ENCODE data around the gene BRAT1. TPM values are rescaled to one million over a fixed set of nuclear protein-coding genes. Genes with fewer than 3 reads are reported as not detected.

BRAT1 gene
- total and polyA plus RNA-seq, 2 donors (not counting 1 experiment from before 2014, with no cell fraction given): 36.8 to 68.3 TPM

GRCh38 chr7:2518737-2519118 is 36.6 kb downstream of the BRAT1 start:
- Histone ChIP-seq H3K4me3 (ENCODE audit: control extremely low read depth in 1 of 5, extremely low read depth in 1 of 5, insufficient read depth in 1 of 5, low read depth in 2 of 5, low read length in 4 of 5) (peak overlapping the region in 4 of 5 experiments; percentile 39 to 97 (median 55)), H3K9me3 (ENCODE audit: control extremely low read depth in 1 of 3, control insufficient read depth in 2 of 3, insufficient read depth in 1 of 3, low read length in 2 of 3) (no peaks in the 10 kb centered on the region), H3K27me3 (replicated peaks in 1 of 4; ENCODE audit: control extremely low read depth in 1 of 4, control insufficient read depth in 3 of 4, insufficient read depth in 4 of 4, low read length in 3 of 4) (no peaks in the 10 kb centered on the region), H4K20me1 (ENCODE audit: control insufficient read depth, insufficient read depth, low read length, poor library complexity, severe bottlenecking) (peaks cover 38% of the 10 kb centered on the region), H3K4me1 (ENCODE audit: control insufficient read depth in 2 of 2, insufficient read depth in 2 of 2, low read length in 2 of 2) (peaks cover 34 to 48% of the 10 kb centered on the region in 2 donors), H3K27ac (ENCODE audit: low read length in 2 of 2) (peak overlapping the region; percentile 62 to 75), H3K79me2 (ENCODE audit: control insufficient read depth, insufficient read depth, low read length) (peaks cover 48% of the 10 kb centered on the region), H3K36me3 (replicated peaks in 1 of 2; ENCODE audit: control extremely low read depth in 1 of 2, control insufficient read depth in 1 of 2, extremely low read depth in 1 of 2, insufficient read depth in 2 of 2, low read length in 1 of 2) (peaks cover 0 to 23% of the 10 kb centered on the region in 2 experiments), H3K4me2 (replicated peaks; ENCODE audit: low read depth, low read length, poor library complexity, severe bottlenecking) (peak overlapping the region; percentile 98), H2AFZ (ENCODE audit: insufficient read depth, low read depth, low read length, poor library complexity, severe bottlenecking) (peak overlapping the region; percentile 76), H3K9ac (ENCODE audit: low read length) (peak overlapping the region; percentile 60)
- ChIA-PET CTCF (interaction anchor here (1.3 kb wide), 1 partner anchor 10 kb away, joined by 4 read pairs; no protein-coding TSS in a partner anchor), POLR2A (interaction anchor here (0.8 to 14.9 kb wide), 3 partner anchors 8 to 37 kb away, joined by 3 to 340 read pairs (median 52); partner anchors contain the start of gene BRAT1)
- Mint-ChIP-seq H3K27me3 (no peaks in the 10 kb centered on the region), H3K4me3 (peak overlapping the region; percentile 84), H3K4me1 (peaks cover 46% of the 10 kb centered on the region), H3K27ac (peak overlapping the region; percentile 83), H3K9me3 (ENCODE audit: insufficient read depth) (no peaks in the 10 kb centered on the region)
- DNase-seq (peak; percentile 39), ATAC-seq (ENCODE audit: low read depth) (no peak)
- intact Hi-C loops (cut with micrococcal nuclease): loop anchor here (1.0 to 2.0 kb wide), 4 partner anchors 7 to 42 kb away; partner anchors contain the start of genes BRAT1 and GRIFIN
- WGBS (ENCODE audit: insufficient coverage): 10% methylated on average over 35 of the region's 41 CpGs
- no peak for TF ChIP-seq CTCF (IDR thresholded peaks at IDR 0.05)
- no peak for TF ChIP-seq EZH2 (IDR thresholded peaks at IDR 0.05; ENCODE audit: borderline replicate concordance, insufficient read depth, low read depth, low read length, poor library complexity, severe bottlenecking)

Measured in B cell (primary cell).